Stimulated activated CD4-positive, alpha-beta T cell treated with anti-CD3 and anti-CD28 coated beads, Interleukin-15, amount 100 ng/mL, for 48 hours (primary cell): ENCODE data around the gene PTPN1.
A peak's percentile ranks its signal among the peaks of the same experiment; 100 is the strongest.

Source experiments
- DNase-seq, 2 donors: peaks; one replicate each; pipeline ENCODE4 v3.0.0-alpha.2; 2020; ENCODE audit warnings: low read depth in 2 of 2

The PTPN1 gene

GRCh38 chr20:50575865-50576720, 65.9 kb downstream of the PTPN1 start:
- peak in 1 of 2 donors; percentile 46 for DNase-seq

GRCh38 chr20:50577175-50578018, 67.2 kb downstream of the PTPN1 start:
- DNase-seq, result no peak

GRCh38 chr20:50578061-50578777, 68.0 kb downstream of the PTPN1 start:
- DNase-seq, result no peak

GRCh38 chr20:50578778-50579165, 68.6 kb downstream of the PTPN1 start:
- no peak for DNase-seq

GRCh38 chr20:50579511-50579910, 69.3 kb downstream of the PTPN1 start:
- DNase-seq, result no peak

- DNase-seq, result no peak
Observed at GRCh38 chr20:50580016-50580747, 70.0 kb downstream of the PTPN1 start.

GRCh38 chr20:50580842-50581544, 70.8 kb downstream of the PTPN1 start:
- no peak for DNase-seq

- DNase-seq, result no peak
Observed at GRCh38 chr20:50582092-50582491, 71.9 kb downstream of the PTPN1 start.

- DNase-seq, result no peak
Observed at GRCh38 chr20:50582591-50583234, 72.5 kb downstream of the PTPN1 start.

GRCh38 chr20:50583442-50584150, 73.4 kb downstream of the PTPN1 start:
- DNase-seq, result no peak

- no peak for DNase-seq
Observed at GRCh38 chr20:50584687-50585086, 74.5 kb downstream of the PTPN1 start.

- DNase-seq, result no peak
Observed at GRCh38 chr20:50585214-50585613, 75.0 kb downstream of the PTPN1 start.

- no peak for DNase-seq
Observed at GRCh38 chr20:50585678-50586077, 75.5 kb downstream of the PTPN1 start.

GRCh38 chr20:50586531-50587232, 76.5 kb downstream of the PTPN1 start:
- no peak for DNase-seq

- no peak for DNase-seq
Observed at GRCh38 chr20:50587291-50587961, 77.2 kb downstream of the PTPN1 start.

GRCh38 chr20:50588034-50588736, 78.0 kb downstream of the PTPN1 start:
- DNase-seq, result peak; percentile 56 to 70

GRCh38 chr20:50589548-50590347, 79.6 kb downstream of the PTPN1 start:
- no peak for DNase-seq
